Neural progenitor cell (in vitro differentiated cells): Measurements from ENCODE around the gene ZNF503. TPM values are rescaled to one million over a fixed set of nuclear protein-coding genes. Genes with fewer than 3 reads are reported as not detected.

Experiments
- DNase-seq: peaks from one replicate; pipeline ENCODE4 v3.0.0-alpha.2; 2016; ENCODE audit warnings: low spot score
- H2AFZ ChIP-seq: fragments of 200-600 bp; sonication (generic); replicated peaks from 2 replicates; pipeline ENCODE4 v1.6.1; 2016; ENCODE audit warnings: antibody characterized with exemption
- H3F3A ChIP-seq: fragments of 200-600 bp; sonication (generic); 2 replicates; pipeline ENCODE4 v1.6.1; 2016; ENCODE audit warnings: antibody characterized with exemption, low read depth
- H3K27ac ChIP-seq: fragments of 200-600 bp; sonication (generic); 2 replicates; pipeline ENCODE4 v1.5.1; 2016; ENCODE audit warnings: mild to moderate bottlenecking
- H3K27me3 ChIP-seq: fragments of 200-600 bp; sonication (generic); 2 replicates; pipeline ENCODE4 v1.6.1; 2016; ENCODE audit warnings: mild to moderate bottlenecking, moderate library complexity
- H3K36me3 ChIP-seq: fragments of 200-600 bp; sonication (generic); 2 replicates; pipeline ENCODE4 v1.5.1; 2016
- H3K4me1 ChIP-seq: fragments of 200-600 bp; sonication (generic); 2 replicates; pipeline ENCODE4 v1.6.1; 2016; ENCODE audit warnings: mixed run types
- H3K4me2 ChIP-seq: fragments of 200-600 bp; sonication (generic); 2 replicates; pipeline ENCODE4 v1.6.1; 2016
- H3K4me3 ChIP-seq: fragments of 200-600 bp; sonication (generic); 2 replicates; pipeline ENCODE4 v1.5.1; 2016
- H3K79me2 ChIP-seq: fragments of 200-600 bp; sonication (generic); 2 replicates; pipeline ENCODE4 v1.6.1; 2016; ENCODE audit warnings: low read depth
- H3K9ac ChIP-seq: fragments of 200-600 bp; sonication (generic); 2 replicates; pipeline ENCODE4 v1.6.1; 2016
- H3K9me3 ChIP-seq: fragments of 200-600 bp; sonication (generic); 2 replicates; pipeline ENCODE4 v1.5.1; 2016; ENCODE audit warnings: low read depth
- H4K20me1 ChIP-seq: fragments of 200-600 bp; sonication (generic); 2 replicates; pipeline ENCODE4 v1.6.1; 2016; ENCODE audit warnings: low read depth
- H3K27ac Mint-ChIP-seq: 3 replicates; pipeline ENCODE4 v1.8.0; 2021; ENCODE audit warnings: mixed read lengths
- H3K27me3 Mint-ChIP-seq: 2 replicates; pipeline ENCODE4 v1.8.0; 2022; ENCODE audit warnings: low read depth, mild to moderate bottlenecking, inconsistent platforms, moderate library complexity, mixed read lengths; ENCODE audit not compliant: insufficient read depth
- H3K36me3 Mint-ChIP-seq: 3 replicates; pipeline ENCODE4 v1.8.0; 2021; ENCODE audit warnings: mixed read lengths
- H3K4me1 Mint-ChIP-seq: 3 replicates; pipeline ENCODE4 v1.8.0; 2021; ENCODE audit warnings: mixed read lengths
- H3K4me3 Mint-ChIP-seq: 3 replicates; pipeline ENCODE4 v1.8.0; 2021; ENCODE audit warnings: mild to moderate bottlenecking, moderate library complexity, mixed read lengths
- H3K9me3 Mint-ChIP-seq: 3 replicates; pipeline ENCODE4 v1.8.0; 2020; ENCODE audit warnings: mixed read lengths
- EZH2 ChIP-seq: fragments of 200-600 bp; sonication (generic); IDR thresholded peaks from 2 replicates; pipeline ENCODE4 v1.6.1; 2017; ENCODE audit warnings: antibody characterized with exemption, mild to moderate bottlenecking, moderate library complexity
- EZH2phosphoT487 ChIP-seq: fragments of 200-600 bp; sonication (generic); IDR thresholded peaks from 2 replicates; pipeline ENCODE4 v1.6.1; 2017; ENCODE audit warnings: antibody characterized with exemption
- total RNA-seq: library from RNA; depleted of rRNA; stranded (reverse); fragments of >200 nt; gene quantifications from 2 replicates; pipeline ENCODE4 v1.2.3, GENCODE V29; 2015; ENCODE audit warnings: low replicate concordance
- TF ChIP-seq, protein P1 (sequence below): fragments of 200-600 bp; sonication (generic); IDR thresholded peaks from 2 replicates; pipeline ENCODE4 v1.5.1; 2017; ENCODE audit warnings: antibody characterized with exemption, mild to moderate bottlenecking

The ZNF503 gene
- total RNA-seq, 1 donor from 2014 or later: 8.3 TPM

DNA sequence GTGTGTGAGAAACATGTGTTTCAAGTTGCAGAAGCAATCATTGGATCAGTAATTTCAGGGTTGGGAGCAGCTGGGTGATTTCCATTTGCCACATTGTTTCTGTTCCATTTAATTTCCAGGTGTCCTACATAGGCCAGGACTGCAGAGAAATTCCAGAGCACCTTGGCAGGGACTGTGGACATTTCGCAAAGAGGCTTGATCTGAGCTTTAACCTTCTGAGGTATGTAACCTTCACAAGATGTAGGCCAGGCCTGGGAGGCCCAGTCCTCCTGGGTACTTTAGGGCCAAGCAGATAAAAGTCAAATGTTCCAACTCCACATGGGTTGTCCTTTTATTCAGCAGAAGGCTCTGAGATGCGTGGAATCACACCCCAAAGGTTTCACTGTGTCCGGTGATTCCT is 36.7 kb upstream of the ZNF503 start:
- Histone ChIP-seq H3K4me2 (no peak overlapping the region), H3K4me1 (peaks cover 18% of the 10 kb centered on the region), H3K27ac (no peak overlapping the region), H3K9ac (no peak overlapping the region), H3K4me3 (no peak overlapping the region), H3F3A (peaks cover 8% of the 10 kb centered on the region), H4K20me1 (no peaks in the 10 kb centered on the region), H3K36me3 (no peaks in the 10 kb centered on the region), H2AFZ (no peak overlapping the region), H3K27me3 (peaks cover 58% of the 10 kb centered on the region), H3K9me3 (peaks cover 4% of the 10 kb centered on the region), H3K79me2 (no peaks in the 10 kb centered on the region)
- no peak for DNase-seq
- H3K27me3 Mint-ChIP-seq: peaks cover 10% of the 10 kb centered on the region
- peaks cover 19% of the 10 kb centered on the region for H3K9me3 Mint-ChIP-seq
- no peak overlapping the region for H3K4me3 Mint-ChIP-seq
- TF ChIP-seq, protein P1, sequence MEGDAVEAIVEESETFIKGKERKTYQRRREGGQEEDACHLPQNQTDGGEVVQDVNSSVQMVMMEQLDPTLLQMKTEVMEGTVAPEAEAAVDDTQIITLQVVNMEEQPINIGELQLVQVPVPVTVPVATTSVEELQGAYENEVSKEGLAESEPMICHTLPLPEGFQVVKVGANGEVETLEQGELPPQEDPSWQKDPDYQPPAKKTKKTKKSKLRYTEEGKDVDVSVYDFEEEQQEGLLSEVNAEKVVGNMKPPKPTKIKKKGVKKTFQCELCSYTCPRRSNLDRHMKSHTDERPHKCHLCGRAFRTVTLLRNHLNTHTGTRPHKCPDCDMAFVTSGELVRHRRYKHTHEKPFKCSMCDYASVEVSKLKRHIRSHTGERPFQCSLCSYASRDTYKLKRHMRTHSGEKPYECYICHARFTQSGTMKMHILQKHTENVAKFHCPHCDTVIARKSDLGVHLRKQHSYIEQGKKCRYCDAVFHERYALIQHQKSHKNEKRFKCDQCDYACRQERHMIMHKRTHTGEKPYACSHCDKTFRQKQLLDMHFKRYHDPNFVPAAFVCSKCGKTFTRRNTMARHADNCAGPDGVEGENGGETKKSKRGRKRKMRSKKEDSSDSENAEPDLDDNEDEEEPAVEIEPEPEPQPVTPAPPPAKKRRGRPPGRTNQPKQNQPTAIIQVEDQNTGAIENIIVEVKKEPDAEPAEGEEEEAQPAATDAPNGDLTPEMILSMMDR: no peak
- TF ChIP-seq EZH2 (no peak), EZH2phosphoT487 (no peak)
- no peaks in the 10 kb centered on the region for H3K36me3 Mint-ChIP-seq
- H3K4me1 Mint-ChIP-seq: peaks cover 36% of the 10 kb centered on the region
- no peak overlapping the region for H3K27ac Mint-ChIP-seq

DNA sequence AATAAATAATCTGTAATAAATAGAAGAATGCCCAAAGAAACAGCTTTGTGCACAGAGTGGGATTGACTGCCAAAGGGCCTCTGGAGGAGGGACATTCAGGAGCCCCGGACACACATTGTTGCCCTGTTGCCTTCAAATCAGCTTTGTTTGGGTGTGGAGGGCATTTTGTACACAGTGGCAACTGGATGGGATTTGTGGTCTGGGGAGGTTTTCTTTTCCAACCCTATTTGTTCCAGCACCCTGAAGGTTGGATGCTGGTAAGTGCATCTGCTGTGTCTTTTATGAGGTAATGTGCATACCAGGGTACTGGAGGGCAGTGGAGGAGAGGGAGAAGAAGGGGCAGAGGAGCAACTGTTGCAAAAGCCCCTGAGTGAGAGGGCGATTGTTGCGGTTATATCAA is 36.1 kb upstream of the ZNF503 start:
- Histone ChIP-seq H3K27ac (no peak overlapping the region), H4K20me1 (no peaks in the 10 kb centered on the region), H3K9me3 (no peaks in the 10 kb centered on the region), H3K27me3 (peaks cover 64% of the 10 kb centered on the region), H3K36me3 (no peaks in the 10 kb centered on the region), H3K4me2 (no peak overlapping the region), H3K9ac (no peak overlapping the region), H3F3A (peaks cover 12% of the 10 kb centered on the region), H2AFZ (no peak overlapping the region), H3K4me3 (no peak overlapping the region), H3K4me1 (peaks cover 24% of the 10 kb centered on the region), H3K79me2 (no peaks in the 10 kb centered on the region)
- DNase-seq: no peak
- Mint-ChIP-seq H3K36me3 (no peaks in the 10 kb centered on the region), H3K4me3 (no peak overlapping the region), H3K27ac (no peak overlapping the region), H3K27me3 (peaks cover 11% of the 10 kb centered on the region), H3K9me3 (peaks cover 16% of the 10 kb centered on the region), H3K4me1 (peaks cover 41% of the 10 kb centered on the region)
- TF ChIP-seq EZH2 (no peak), EZH2phosphoT487 (no peak)
- TF ChIP-seq, protein P1: no peak

DNA sequence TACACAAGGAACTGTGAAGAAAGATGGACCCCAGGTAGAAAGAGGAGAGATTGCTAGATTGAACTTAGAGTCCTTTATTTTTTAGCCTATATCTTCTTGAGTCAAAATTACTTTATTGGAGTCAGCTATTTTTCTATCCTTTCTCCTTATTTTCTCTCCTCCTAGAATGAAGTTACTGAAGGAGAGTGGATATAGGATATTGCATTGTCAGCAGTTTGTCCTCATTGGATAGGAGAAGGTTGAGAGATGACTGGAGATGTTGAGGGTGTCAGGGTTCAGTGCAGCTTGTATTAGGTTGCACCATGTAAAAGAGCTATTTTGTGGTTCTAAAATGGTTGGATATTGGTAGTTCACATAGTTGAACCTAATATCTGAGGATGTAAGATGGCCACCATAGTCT is 35.3 kb upstream of the ZNF503 start:
- no peaks in the 10 kb centered on the region for H3K36me3 ChIP-seq
- Mint-ChIP-seq H3K9me3 (peaks cover 9% of the 10 kb centered on the region), H3K4me1 (peaks cover 47% of the 10 kb centered on the region), H3K36me3 (no peaks in the 10 kb centered on the region), H3K4me3 (no peak overlapping the region), H3K27me3 (peaks cover 16% of the 10 kb centered on the region), H3K27ac (no peak overlapping the region)
- no peak overlapping the region for H3K27ac ChIP-seq
- H3F3A ChIP-seq: peaks cover 17% of the 10 kb centered on the region
- H2AFZ ChIP-seq: no peak overlapping the region
- H3K79me2 ChIP-seq: no peaks in the 10 kb centered on the region
- H3K9ac ChIP-seq: no peak overlapping the region
- H3K4me2 ChIP-seq: no peak overlapping the region
- TF ChIP-seq, protein P1: no peak
- no peak for TF ChIP-seq EZH2phosphoT487
- TF ChIP-seq EZH2: no peak
- peaks cover 29% of the 10 kb centered on the region for H3K4me1 ChIP-seq
- no peak overlapping the region for H3K4me3 ChIP-seq
- no peaks in the 10 kb centered on the region for H3K9me3 ChIP-seq
- H4K20me1 ChIP-seq: no peaks in the 10 kb centered on the region
- peaks cover 72% of the 10 kb centered on the region for H3K27me3 ChIP-seq
- no peak for DNase-seq
